Activated naive CD4-positive, alpha-beta T cell treated with anti-CD3 and anti-CD28 coated beads, Interleukin-2, amount 10 ng/mL, durations not matched to agents 7 days and 5 days (primary cell): ENCODE results near the gene UMODL1.

Experiments
- CTCF ChIA-PET: fragments of 350-600 bp; sonication (Branson Sonifier 250); formaldehyde crosslinking; loops from one replicate; lab custom pipeline; 2021; ENCODE audit warnings: antibody characterized with exemption; lab: Charles Lee
- DNase-seq: peaks from one replicate; pipeline ENCODE4 v3.0.0-alpha.2; 2020
- H3K27ac Mint-ChIP-seq: one replicate; pipeline ENCODE4 v1.8.0; 2021; ENCODE audit warnings: mild to moderate bottlenecking, moderate library complexity, mixed read lengths
- H3K27me3 Mint-ChIP-seq: one replicate; pipeline ENCODE4 v1.8.0; 2021; ENCODE audit warnings: mild to moderate bottlenecking, mixed read lengths
- H3K36me3 Mint-ChIP-seq: one replicate; pipeline ENCODE4 v1.8.0; 2021; ENCODE audit warnings: mixed read lengths
- H3K4me1 Mint-ChIP-seq: one replicate; pipeline ENCODE4 v1.8.0; 2021; ENCODE audit warnings: mixed read lengths
- H3K4me3 Mint-ChIP-seq: one replicate; pipeline ENCODE4 v1.8.0; 2021; ENCODE audit warnings: mild to moderate bottlenecking, moderate library complexity, mixed read lengths
- H3K9me3 Mint-ChIP-seq: one replicate; pipeline ENCODE4 v1.8.0; 2021; ENCODE audit warnings: mixed read lengths

The UMODL1 gene

GRCh38 chr21:42086969-42087368, 15.9 kb downstream of the UMODL1 start:
- H3K27ac Mint-ChIP-seq, result no peak overlapping the region

DNA sequence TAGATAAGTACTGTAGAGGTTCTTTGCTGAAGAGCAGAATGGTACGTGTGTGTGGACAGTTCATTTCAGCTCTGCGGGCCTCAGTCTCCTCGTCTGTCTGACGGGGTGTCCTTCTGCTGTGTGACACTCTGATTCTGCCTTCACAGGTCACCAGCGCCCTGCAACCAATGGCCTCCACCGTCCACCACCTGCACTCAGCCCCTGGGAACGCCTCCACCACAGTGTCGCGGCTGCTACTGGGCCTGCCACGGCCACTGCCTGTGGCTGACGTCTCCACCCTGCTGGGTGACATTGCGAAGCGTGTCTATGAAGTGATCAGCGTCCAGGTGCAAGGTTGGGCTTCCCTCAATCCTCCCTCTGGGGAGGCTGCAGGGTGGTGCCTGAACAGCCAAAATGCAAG, 17.0 kb downstream of the UMODL1 start:
- H3K27ac Mint-ChIP-seq, result no peak overlapping the region
- H3K4me1 Mint-ChIP-seq, result peaks cover 18% of the 10 kb centered on the region
- CTCF ChIA-PET, result interaction anchor here (1.7 kb wide), 1 partner anchor 10 kb away, joined by 4 read pairs; no protein-coding TSS in a partner anchor

More at GRCh38 chr21:42086969-42087368, 15.9 kb downstream of the UMODL1 start:
- Mint-ChIP-seq H3K27me3 (peaks cover 31% of the 10 kb centered on the region), H3K36me3 (no peaks in the 10 kb centered on the region), H3K4me1 (peaks cover 18% of the 10 kb centered on the region), H3K9me3 (no peaks in the 10 kb centered on the region), H3K4me3 (no peak overlapping the region)
- CTCF ChIA-PET, result interaction anchor here (1.0 to 2.5 kb wide), 3 partner anchors 11 to 46 kb away, joined by 3 to 9 read pairs (median 4); no protein-coding TSS in a partner anchor
- no peak for DNase-seq

GRCh38 chr21:42088658-42089057, 17.5 kb downstream of the UMODL1 start:
- CTCF ChIA-PET, result no interaction called here
- peaks cover 18% of the 10 kb centered on the region for H3K4me1 Mint-ChIP-seq
- no peak for DNase-seq
- H3K4me3 Mint-ChIP-seq, result no peak overlapping the region
- H3K36me3 Mint-ChIP-seq, result no peaks in the 10 kb centered on the region
- H3K27me3 Mint-ChIP-seq, result peaks cover 21% of the 10 kb centered on the region
- no peaks in the 10 kb centered on the region for H3K9me3 Mint-ChIP-seq
- H3K27ac Mint-ChIP-seq, result no peak overlapping the region

More for the DNA sequence above, 17.0 kb downstream of the UMODL1 start:
- H3K4me3 Mint-ChIP-seq, result no peak overlapping the region
- no peaks in the 10 kb centered on the region for H3K36me3 Mint-ChIP-seq
- H3K27me3 Mint-ChIP-seq, result peaks cover 22% of the 10 kb centered on the region
- no peak for DNase-seq
- H3K9me3 Mint-ChIP-seq, result no peaks in the 10 kb centered on the region

DNA sequence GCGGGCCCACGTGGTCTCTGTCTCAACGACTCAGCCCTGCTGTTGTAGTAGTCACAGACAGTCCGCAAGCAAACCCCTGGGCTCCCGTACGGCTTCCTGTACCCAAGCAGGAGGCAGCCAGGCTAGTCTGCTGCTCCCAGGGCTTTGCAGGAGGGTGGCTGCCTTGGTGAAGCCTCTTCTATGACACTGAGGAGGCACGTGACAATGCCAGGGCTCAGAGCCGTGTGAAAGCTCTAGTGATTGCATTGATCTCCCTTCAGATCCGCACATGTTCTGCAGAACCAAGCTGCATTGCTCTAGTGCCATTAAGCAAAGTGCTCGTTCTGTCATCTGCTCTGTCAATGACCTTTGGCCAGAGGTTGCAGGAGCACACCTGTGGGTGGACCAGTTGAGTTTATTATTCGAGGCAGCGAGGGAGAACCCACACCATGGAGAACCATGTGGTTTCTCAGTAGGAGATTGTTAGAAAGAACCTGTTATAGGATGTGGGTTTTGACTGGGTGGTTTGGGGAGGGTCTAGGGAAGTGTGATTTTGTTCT, 18.0 kb downstream of the UMODL1 start:
- peak; percentile 41 for DNase-seq
- no peak overlapping the region for H3K27ac Mint-ChIP-seq
- no peaks in the 10 kb centered on the region for H3K9me3 Mint-ChIP-seq
- no peak overlapping the region for H3K4me3 Mint-ChIP-seq
- CTCF ChIA-PET, result interaction anchor here (0.8 kb wide), 1 partner anchor 19 kb away, joined by 4 read pairs; no protein-coding TSS in a partner anchor
- peaks cover 26% of the 10 kb centered on the region for H3K27me3 Mint-ChIP-seq
- peaks cover 18% of the 10 kb centered on the region for H3K4me1 Mint-ChIP-seq
- no peaks in the 10 kb centered on the region for H3K36me3 Mint-ChIP-seq

DNA sequence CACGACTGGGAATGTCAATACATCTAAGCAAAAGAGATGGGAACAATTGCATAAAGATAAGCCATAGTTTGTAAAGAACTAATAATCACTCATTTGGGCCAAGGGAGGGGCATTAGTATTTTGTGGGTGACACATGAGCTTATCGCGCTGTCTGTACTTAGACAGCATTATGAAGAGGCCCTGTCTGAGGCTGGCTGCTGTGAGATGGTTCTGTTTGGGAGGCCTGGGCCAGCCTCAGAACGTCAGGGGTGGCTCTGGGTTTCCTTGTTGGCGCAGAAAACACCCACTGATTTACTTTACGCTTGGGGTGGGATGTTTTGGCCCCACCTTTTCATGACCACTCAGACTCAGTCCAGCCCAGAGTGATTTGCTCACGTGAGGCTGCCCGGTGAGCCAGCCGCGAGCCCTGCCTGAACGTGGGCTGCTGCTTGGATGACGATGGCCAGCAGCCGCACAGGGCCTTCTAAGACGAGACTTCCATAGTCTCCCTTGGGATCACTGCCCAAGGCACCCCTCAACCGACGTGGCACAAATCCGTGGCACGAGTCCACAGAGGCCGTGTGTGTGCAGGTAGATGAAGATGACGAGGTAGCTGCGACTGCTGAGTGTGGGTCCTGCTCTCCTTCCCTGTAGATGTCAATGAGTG, 18.7 kb downstream of the UMODL1 start:
- DNase-seq, result no peak
- Mint-ChIP-seq H3K36me3 (no peaks in the 10 kb centered on the region), H3K27ac (no peak overlapping the region), H3K27me3 (peaks cover 26% of the 10 kb centered on the region), H3K4me3 (no peak overlapping the region), H3K9me3 (no peaks in the 10 kb centered on the region), H3K4me1 (peaks cover 18% of the 10 kb centered on the region)
- CTCF ChIA-PET, result interaction anchor here (0.8 kb wide), 1 partner anchor 18 kb away, joined by 4 read pairs; no protein-coding TSS in a partner anchor

DNA sequence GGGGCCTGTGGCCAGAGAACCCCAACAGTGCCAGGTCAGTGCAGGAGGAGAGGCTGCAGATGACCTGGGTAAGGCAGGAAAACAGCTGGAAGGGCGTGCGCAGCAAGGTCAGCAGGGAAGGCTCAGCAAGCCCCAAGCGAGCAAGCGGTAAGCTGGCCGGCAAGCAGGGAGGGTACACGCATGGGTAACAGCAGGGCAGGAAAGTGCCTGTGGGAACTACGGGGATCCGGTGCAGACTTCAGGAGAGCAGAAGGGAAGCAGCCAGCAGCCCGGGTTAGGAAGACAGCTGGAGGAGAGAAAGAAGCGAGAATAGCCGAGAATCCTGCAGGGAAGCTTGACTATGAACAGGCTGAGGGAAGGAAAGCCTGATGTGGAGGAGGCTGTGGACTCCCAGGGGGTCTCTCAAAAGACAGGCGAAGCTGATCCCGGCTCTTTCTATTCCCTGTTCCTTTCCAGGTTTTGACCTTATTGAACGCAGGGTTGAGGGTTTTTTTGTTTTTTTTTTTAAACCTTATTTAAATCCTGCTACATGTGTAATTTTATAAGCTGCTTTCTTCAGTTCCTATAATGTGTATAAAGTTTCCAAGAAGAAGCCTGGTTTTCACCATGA, 20.9 kb downstream of the UMODL1 start:
- peaks cover 18% of the 10 kb centered on the region for H3K4me1 Mint-ChIP-seq
- H3K4me3 Mint-ChIP-seq, result no peak overlapping the region
- H3K36me3 Mint-ChIP-seq, result no peaks in the 10 kb centered on the region
- CTCF ChIA-PET, result interaction anchor here (2.8 kb wide), 1 partner anchor 15 kb away, joined by 12 read pairs; no protein-coding TSS in a partner anchor
- no peak overlapping the region for H3K27ac Mint-ChIP-seq
- peaks cover 27% of the 10 kb centered on the region for H3K27me3 Mint-ChIP-seq
- no peaks in the 10 kb centered on the region for H3K9me3 Mint-ChIP-seq
- no peak for DNase-seq

GRCh38 chr21:42092771-42093170, 21.7 kb downstream of the UMODL1 start:
- H3K9me3 Mint-ChIP-seq, result no peaks in the 10 kb centered on the region
- peaks cover 18% of the 10 kb centered on the region for H3K4me1 Mint-ChIP-seq
- H3K27ac Mint-ChIP-seq, result no peak overlapping the region
- H3K36me3 Mint-ChIP-seq, result no peaks in the 10 kb centered on the region
- no peak overlapping the region for H3K4me3 Mint-ChIP-seq
- DNase-seq, result no peak
- CTCF ChIA-PET, result interaction anchor here (1.2 to 2.8 kb wide), 2 partner anchors 11 to 14 kb away, joined by 3 to 12 read pairs; no protein-coding TSS in a partner anchor
- peaks cover 31% of the 10 kb centered on the region for H3K27me3 Mint-ChIP-seq

- Mint-ChIP-seq H3K36me3 (no peaks in the 10 kb centered on the region), H3K9me3 (no peaks in the 10 kb centered on the region), H3K4me3 (no peak overlapping the region), H3K4me1 (peaks cover 18% of the 10 kb centered on the region), H3K27me3 (peaks cover 35% of the 10 kb centered on the region), H3K27ac (no peak overlapping the region)
- no peak for DNase-seq
- CTCF ChIA-PET, result interaction anchor here (1.2 to 2.8 kb wide), 2 partner anchors 10 to 14 kb away, joined by 3 to 12 read pairs; no protein-coding TSS in a partner anchor
Observed at GRCh38 chr21:42093186-42093585, 22.1 kb downstream of the UMODL1 start.

DNA sequence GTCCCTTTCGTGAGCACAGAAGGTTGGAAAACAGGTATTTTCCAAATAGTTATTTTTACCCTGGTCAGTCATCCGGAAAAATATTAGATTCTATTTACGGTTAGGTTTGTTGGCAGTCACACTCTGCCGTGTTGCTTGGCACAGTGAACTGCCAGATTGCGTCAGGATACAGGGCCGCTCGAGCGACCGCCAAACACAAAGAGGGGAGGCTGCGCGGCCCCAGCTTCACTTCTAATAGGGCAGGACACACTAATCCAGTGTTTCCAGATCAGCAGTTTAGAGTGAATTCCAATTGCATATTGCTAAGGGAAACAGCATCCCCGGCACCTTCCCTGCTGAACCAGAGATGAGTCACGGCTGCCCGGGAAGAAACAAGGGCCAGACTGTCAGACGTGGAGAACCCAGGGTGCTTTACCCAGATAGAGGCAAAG, 22.9 kb downstream of the UMODL1 start:
- Mint-ChIP-seq H3K27me3 (peaks cover 41% of the 10 kb centered on the region), H3K4me1 (peaks cover 12% of the 10 kb centered on the region), H3K9me3 (no peaks in the 10 kb centered on the region), H3K4me3 (no peak overlapping the region), H3K36me3 (no peaks in the 10 kb centered on the region), H3K27ac (no peak overlapping the region)
- DNase-seq, result no peak
- CTCF ChIA-PET, result interaction anchor here (1.0 to 2.8 kb wide), 2 partner anchors 13 to 23 kb away, joined by 5 to 12 read pairs; no protein-coding TSS in a partner anchor

DNA sequence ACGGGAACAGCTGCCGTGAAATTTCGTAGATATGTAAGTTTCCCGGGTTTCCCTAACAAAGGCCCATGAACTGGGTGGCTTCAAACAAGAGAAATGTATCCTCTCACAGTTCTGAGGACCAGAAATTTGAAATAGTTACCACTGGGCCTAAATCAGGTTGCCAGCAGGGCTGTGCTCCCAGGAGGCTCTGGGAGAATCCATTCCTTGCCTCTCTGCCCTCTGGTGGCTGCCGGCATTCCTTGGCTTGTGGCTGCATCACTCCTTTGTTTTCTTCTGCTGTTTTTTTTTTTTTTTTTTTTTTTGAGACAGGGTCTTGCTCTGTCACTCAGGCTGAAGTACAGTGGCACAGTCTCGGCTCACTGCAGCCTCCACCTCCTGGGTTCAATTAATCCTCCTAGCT, 23.7 kb downstream of the UMODL1 start:
- H3K4me1 Mint-ChIP-seq, result peaks cover 4% of the 10 kb centered on the region
- H3K36me3 Mint-ChIP-seq, result no peaks in the 10 kb centered on the region
- H3K27ac Mint-ChIP-seq, result no peak overlapping the region
- H3K4me3 Mint-ChIP-seq, result no peak overlapping the region
- CTCF ChIA-PET, result interaction anchor here (1.4 kb wide), 1 partner anchor 13 kb away, joined by 9 read pairs; no protein-coding TSS in a partner anchor
- DNase-seq, result no peak
- peaks cover 48% of the 10 kb centered on the region for H3K27me3 Mint-ChIP-seq
- no peaks in the 10 kb centered on the region for H3K9me3 Mint-ChIP-seq

DNA sequence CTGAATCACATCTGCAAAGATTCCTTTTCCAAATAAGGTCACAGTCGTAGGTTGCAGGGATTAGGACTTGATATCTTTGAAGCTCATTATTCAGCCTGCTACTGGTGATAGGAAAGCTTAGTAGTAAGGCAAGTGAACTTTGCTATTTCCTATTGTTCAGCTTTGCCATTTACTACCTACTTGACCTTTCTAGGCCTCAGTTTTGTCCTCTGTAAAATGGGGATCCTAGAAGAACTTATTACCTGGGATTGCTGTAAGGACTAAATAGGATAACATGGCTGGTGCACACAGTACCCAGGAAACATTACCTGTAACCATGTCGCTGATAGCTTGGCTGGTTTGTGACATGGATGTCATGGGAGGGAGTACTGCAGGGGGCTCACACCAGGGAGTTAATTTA, 24.5 kb downstream of the UMODL1 start:
- H3K27ac Mint-ChIP-seq, result no peak overlapping the region
- H3K27me3 Mint-ChIP-seq, result peaks cover 49% of the 10 kb centered on the region
- DNase-seq, result no peak
- H3K9me3 Mint-ChIP-seq, result no peaks in the 10 kb centered on the region
- no peak overlapping the region for H3K4me3 Mint-ChIP-seq
- no peaks in the 10 kb centered on the region for H3K4me1 Mint-ChIP-seq
- H3K36me3 Mint-ChIP-seq, result no peaks in the 10 kb centered on the region
- CTCF ChIA-PET, result interaction anchor here (1.4 kb wide), 1 partner anchor 12 kb away, joined by 9 read pairs; no protein-coding TSS in a partner anchor

DNA sequence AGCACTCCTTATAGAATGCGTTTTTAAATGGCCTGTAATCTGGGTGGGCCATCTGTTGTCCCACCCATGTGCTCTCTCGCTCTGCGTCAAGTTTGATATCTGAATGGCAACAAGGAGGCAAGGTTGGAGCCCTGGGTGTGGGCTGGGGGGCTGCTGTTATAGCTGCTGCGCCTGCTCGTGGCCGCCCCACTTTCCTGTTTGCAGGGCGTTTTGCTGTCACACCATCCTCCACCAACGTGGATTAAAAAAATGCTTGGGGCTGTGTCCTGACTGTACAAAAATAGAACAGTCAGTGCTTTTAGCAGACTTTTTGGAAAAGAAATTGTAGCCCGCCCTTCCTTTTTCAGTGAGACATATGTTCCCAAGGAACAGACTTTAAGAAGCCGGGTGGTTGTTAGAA, 25.4 kb downstream of the UMODL1 start:
- CTCF ChIA-PET, result interaction anchor here (1.4 kb wide), 1 partner anchor 11 kb away, joined by 9 read pairs; no protein-coding TSS in a partner anchor
- H3K4me1 Mint-ChIP-seq, result no peaks in the 10 kb centered on the region
- H3K27ac Mint-ChIP-seq, result no peak overlapping the region
- peaks cover 49% of the 10 kb centered on the region for H3K27me3 Mint-ChIP-seq
- no peak overlapping the region for H3K4me3 Mint-ChIP-seq
- no peaks in the 10 kb centered on the region for H3K9me3 Mint-ChIP-seq
- no peaks in the 10 kb centered on the region for H3K36me3 Mint-ChIP-seq
- DNase-seq, result no peak

- H3K27ac Mint-ChIP-seq, result no peak overlapping the region
- peaks cover 48% of the 10 kb centered on the region for H3K27me3 Mint-ChIP-seq
- no peaks in the 10 kb centered on the region for H3K36me3 Mint-ChIP-seq
- no peak overlapping the region for H3K4me3 Mint-ChIP-seq
- peaks cover 4% of the 10 kb centered on the region for H3K4me1 Mint-ChIP-seq
- no peaks in the 10 kb centered on the region for H3K9me3 Mint-ChIP-seq
- CTCF ChIA-PET, result interaction anchor here (2.0 kb wide), 1 partner anchor 10 kb away, joined by 4 read pairs; no protein-coding TSS in a partner anchor
- DNase-seq, result no peak
Observed at GRCh38 chr21:42097274-42097673, 26.2 kb downstream of the UMODL1 start.

DNA sequence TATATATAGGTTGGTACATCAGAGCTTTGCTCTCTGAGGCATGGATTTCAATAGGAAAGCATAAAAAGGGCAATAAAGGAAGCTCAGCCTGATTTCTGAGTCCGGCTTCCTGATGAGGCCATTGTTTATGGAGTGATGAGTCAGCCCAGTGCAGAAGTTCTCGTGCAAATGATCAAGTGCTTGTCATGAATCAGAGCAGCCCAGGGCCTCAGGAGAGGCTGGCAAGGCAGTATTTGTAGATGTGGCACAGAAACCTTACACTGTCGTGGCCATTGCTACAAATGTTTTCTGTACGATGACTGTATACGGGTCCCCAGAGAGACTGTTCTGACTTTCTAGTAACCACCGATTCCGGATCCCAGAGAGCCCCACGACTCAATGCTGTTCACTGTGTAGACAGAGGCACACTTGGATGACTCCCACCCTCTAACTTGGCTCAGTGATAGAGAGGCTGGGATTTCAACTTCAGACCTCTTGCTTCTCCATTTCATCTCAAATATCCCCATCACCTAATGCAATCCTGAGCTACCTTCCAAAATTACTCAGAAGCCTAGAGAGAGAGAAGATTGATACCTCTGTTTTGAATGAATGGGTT, 26.8 kb downstream of the UMODL1 start:
- no peak for DNase-seq
- Mint-ChIP-seq H3K36me3 (no peaks in the 10 kb centered on the region), H3K4me3 (no peak overlapping the region), H3K4me1 (peaks cover 4% of the 10 kb centered on the region), H3K27me3 (peaks cover 53% of the 10 kb centered on the region), H3K9me3 (no peaks in the 10 kb centered on the region), H3K27ac (no peak overlapping the region)
- CTCF ChIA-PET, result interaction anchor here (1.6 to 2.0 kb wide), 2 partner anchors 10 to 11 kb away, joined by 4 read pairs; no protein-coding TSS in a partner anchor
